Heart right ventricle (tissue), 16 donors: ENCODE measurements around the gene MTHFSD. TPM values are rescaled to one million over a fixed set of nuclear protein-coding genes. Genes with fewer than 3 reads are reported as not detected.

Experiments used
- ATAC-seq, 8 donors: fragments of 200-7000 bp; cut with Tn5 transposase; one replicate each; pipeline ENCODE4 v1.9.1; 2020; ENCODE audit warnings: mild to moderate bottlenecking in 8 of 8, moderate library complexity in 8 of 8, moderate number of reproducible peaks in 1 of 8
- DNase-seq, 2 donors: peaks; one replicate each; pipeline ENCODE4 v3.0.0-alpha.2; 2020
- H3K27ac ChIP-seq, 10 donors: fragments of 200-600 bp; sonication (generic) in 2 of 10; one replicate each; pipeline versions ENCODE4 v1.5.0 to v1.8.0; 2020 to 2022; ENCODE audit warnings: mild to moderate bottlenecking in 3 of 10
- H3K27me3 ChIP-seq, 7 donors: fragments of 200-600 bp; one replicate each; pipeline ENCODE4 v1.8.0; 2021 to 2022; ENCODE audit warnings: mild to moderate bottlenecking in 2 of 7
- H3K36me3 ChIP-seq, 9 donors: fragments of 200-600 bp; sonication (generic) in 1 of 9; one replicate each; pipeline versions ENCODE4 v1.5.0 to v1.8.0; 2020 to 2022; ENCODE audit warnings: mild to moderate bottlenecking in 2 of 9
- H3K4me1 ChIP-seq, 9 donors: fragments of 200-600 bp; sonication (generic) in 1 of 9; one replicate each; pipeline versions ENCODE4 v1.5.0 to v1.8.0; 2020 to 2022; ENCODE audit warnings: mild to moderate bottlenecking in 4 of 9
- H3K4me3 ChIP-seq, 10 donors: fragments of 200-600 bp; sonication (generic) in 2 of 10; one replicate each; pipeline versions ENCODE4 v1.5.0 to v1.8.0; 2020 to 2022; ENCODE audit warnings: mild to moderate bottlenecking in 7 of 10, moderate library complexity in 2 of 10
- H3K9me3 ChIP-seq, 11 donors: fragments of 200-600 bp in 10 of 11; sonication (generic) in 2 of 11; one replicate each; pipeline versions ENCODE4 v1.5.0 to v1.8.0; 2013 to 2022; ENCODE audit warnings: mild to moderate bottlenecking in 2 of 11, control low read depth in 1 of 11, moderate library complexity in 1 of 11
- WGBS, 2 donors: extraction: QIAGEN DNeasy Blood & Tissue Kit; methylation state at CpG; one replicate each; pipeline ENCODE4 v1.1.7; 2013; ENCODE audit warnings: inconsistent platforms in 1 of 2; 5-methylcytosine and 5-hydroxymethylcytosine counted together
- intact Hi-C, 10 donors: fragments of 100-400 bp; cut with DNase I; formaldehyde crosslinking; loops; one replicate each; pipeline versions ENCODE4 v1.11.1 to v1.14.2; 2022
- polyA plus RNA-seq, 2 donors: library from polyadenylated mRNA; stranded (reverse); fragments of 200-250 nt; gene quantifications; one replicate each; pipeline ENCODE4 v1.2.3, GENCODE V29; 2013
- total RNA-seq, 10 donors: library from RNA; stranded (reverse); fragmentation: NEBNext Ultra II Directional in 3 of 10; extraction: Animal tissue kit (Norgen Biotek cat#: 25700) in 3 of 10; gene quantifications; one replicate each; pipeline versions ENCODE4 v1.2.1 to v1.2.4, GENCODE V29; 2021 to 2023
- TF ChIP-seq, protein P1 (sequence below), 9 donors: fragments of 200-600 bp; sonication (generic) in 2 of 9; IDR thresholded peaks; one replicate each; pipeline versions ENCODE4 v1.5.0 to v1.8.0; 2021 to 2022; ENCODE audit warnings: antibody characterized with exemption in 9 of 9, mild to moderate bottlenecking in 5 of 9, moderate library complexity in 1 of 9
- donor health status: Arrhythmogenic right ventricular cardiomyopathy.
- donor health status: ischemic (EF 13 %, LVEDD 7.1; RV severe dilation, severe dysfunction).
- donor health status: healthy with polysubstance abuse.
- donor health status: DM: no; HTN: yes; CAD: no.
- donor health status: DM: no; HTN: no; CAD: no.
- donor health status: ischemic (EF 25% LVEDD 6.9; RV normal size, moderate dysfunction).
- donor health status: ischemic (EF 25% LVEDD 5.7; RV mildly dilated, moderate dysfunction).
- donor health status: healthy.
- donor health status: DM: yes; HTN: yes; CAD: no.
- donor health status: Ischemic cardiomyopathy.
- donor health status: ischemic (EF 35%, LVEDD 5.7; RV mildly dilated, moderate dysfunction).
- donor health status: nonischemic (EF 11% LVEDD 7.7; RV severe dilation, severe dysfunction).
- donor health status: DM: yes; HTN: yes; CAD: no.
- donor health status: PGD.
- donor health status: ischemic (EF 29% LVEDD 5.4; RV normal size, mild dysfunction).
- donor health status: nonischemic (EF 23%, LVEDD 6.1; RV moderate dilation, normal function).

MTHFSD gene
- total and polyA plus RNA-seq, 12 donors = 5.1 to 13.1 (median 11.3) TPM

DNA sequence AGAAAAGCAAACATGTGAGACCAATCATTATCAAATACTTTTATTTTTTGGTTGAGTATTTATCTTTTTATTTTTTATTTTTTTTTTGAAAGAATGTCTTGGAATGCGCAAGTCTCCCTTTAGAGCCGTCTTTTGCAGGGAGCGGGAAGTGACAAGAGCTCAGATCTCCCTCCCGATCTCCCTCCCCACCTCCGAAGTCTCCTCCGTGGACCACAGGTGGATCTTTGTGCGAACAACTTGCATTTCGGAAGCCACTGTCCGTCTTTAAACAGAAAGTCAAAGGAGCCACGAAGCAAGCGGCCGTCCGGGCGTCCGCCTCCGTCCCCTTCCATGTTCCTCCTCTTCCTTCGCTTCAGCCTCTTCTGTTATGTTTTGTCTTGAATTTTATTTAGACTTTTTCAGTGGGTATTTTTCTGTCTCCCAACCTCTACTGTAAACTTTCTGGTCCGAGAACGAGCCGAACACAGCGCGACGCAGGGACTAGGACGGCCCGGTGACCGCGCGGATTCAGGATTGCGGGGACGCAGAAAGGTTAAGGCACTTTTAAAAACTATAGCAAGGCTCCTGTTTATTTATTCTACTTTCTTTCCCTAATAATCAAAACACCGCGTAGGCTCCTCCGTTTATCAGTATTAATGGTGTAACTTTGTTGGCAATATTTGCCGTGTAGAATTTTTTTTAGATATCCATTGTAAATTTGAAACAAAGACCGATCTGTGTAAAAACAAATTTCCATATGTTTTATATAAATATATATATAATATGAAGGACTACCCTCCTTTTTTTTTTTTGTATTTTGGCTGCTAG is 41.4 kb downstream of the MTHFSD start:
- H3K27ac ChIP-seq = no peak overlapping the region

DNA sequence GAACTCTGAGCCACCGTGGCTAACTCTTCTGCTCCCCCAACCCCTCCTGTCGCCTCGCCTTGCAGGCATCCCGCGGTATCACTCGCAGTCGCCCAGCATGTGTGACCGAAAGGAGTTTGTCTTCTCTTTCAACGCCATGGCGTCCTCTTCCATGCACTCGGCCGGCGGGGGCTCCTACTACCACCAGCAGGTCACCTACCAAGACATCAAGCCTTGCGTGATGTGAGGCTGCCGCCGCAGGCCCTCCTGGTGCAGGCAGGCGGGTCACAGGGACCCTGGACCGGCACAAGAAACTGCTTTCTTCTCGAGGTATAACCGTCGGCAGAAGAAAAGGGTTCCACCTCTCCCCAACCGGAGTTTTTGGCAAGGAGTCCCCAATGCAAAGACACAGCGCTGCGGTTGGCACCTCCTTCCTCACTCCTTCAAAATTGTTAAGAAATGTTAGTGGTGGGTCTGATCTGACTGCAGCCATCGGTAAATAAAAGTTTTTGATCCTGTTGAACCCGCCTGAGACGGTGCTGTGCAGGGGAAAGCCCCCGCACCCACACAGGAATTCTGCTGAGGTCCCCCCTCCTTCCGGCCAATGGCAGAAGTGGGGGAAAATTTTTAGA is 42.1 kb downstream of the MTHFSD start:
- WGBS, 2 donors = 25 to 34% methylated on average over 29 of the region's 29 CpGs
- H3K27me3 ChIP-seq = peaks cover 49 to 100% (median 98%) of the 10 kb centered on the region in 7 donors
- no peaks in the 10 kb centered on the region for H3K36me3 ChIP-seq
- ATAC-seq (no peak), DNase-seq (no peak)
- TF ChIP-seq, protein P1, sequence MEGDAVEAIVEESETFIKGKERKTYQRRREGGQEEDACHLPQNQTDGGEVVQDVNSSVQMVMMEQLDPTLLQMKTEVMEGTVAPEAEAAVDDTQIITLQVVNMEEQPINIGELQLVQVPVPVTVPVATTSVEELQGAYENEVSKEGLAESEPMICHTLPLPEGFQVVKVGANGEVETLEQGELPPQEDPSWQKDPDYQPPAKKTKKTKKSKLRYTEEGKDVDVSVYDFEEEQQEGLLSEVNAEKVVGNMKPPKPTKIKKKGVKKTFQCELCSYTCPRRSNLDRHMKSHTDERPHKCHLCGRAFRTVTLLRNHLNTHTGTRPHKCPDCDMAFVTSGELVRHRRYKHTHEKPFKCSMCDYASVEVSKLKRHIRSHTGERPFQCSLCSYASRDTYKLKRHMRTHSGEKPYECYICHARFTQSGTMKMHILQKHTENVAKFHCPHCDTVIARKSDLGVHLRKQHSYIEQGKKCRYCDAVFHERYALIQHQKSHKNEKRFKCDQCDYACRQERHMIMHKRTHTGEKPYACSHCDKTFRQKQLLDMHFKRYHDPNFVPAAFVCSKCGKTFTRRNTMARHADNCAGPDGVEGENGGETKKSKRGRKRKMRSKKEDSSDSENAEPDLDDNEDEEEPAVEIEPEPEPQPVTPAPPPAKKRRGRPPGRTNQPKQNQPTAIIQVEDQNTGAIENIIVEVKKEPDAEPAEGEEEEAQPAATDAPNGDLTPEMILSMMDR (IDR thresholded peaks at IDR 0.05) = no peak
- intact Hi-C loops = loop anchor here in 2 of 10 donors (5.0 to 10.0 kb wide), 3 partner anchors 161 to 698 kb away; no protein-coding TSS in a partner anchor
- no peaks in the 10 kb centered on the region for H3K9me3 ChIP-seq
- H3K27ac ChIP-seq = no peak overlapping the region
- H3K4me1 ChIP-seq = peaks cover 9 to 53% (median 35%) of the 10 kb centered on the region in 9 donors
- no peak overlapping the region for H3K4me3 ChIP-seq

More for the DNA sequence above, 41.4 kb downstream of the MTHFSD start:
- Histone ChIP-seq H3K4me1 (peaks cover 2 to 46% (median 28%) of the 10 kb centered on the region in 9 donors), H3K9me3 (no peaks in the 10 kb centered on the region), H3K36me3 (no peaks in the 10 kb centered on the region), H3K27me3 (peaks cover 41 to 100% (median 97%) of the 10 kb centered on the region in 7 donors), H3K4me3 (no peak overlapping the region)
- 30 to 33% methylated on average over 35 of the region's 35 CpGs for WGBS, 2 donors
- DNase-seq (no peak), ATAC-seq (no peak)
- intact Hi-C loops = loop anchor here in 2 of 10 donors (5.0 to 10.0 kb wide), 3 partner anchors 161 to 699 kb away; no protein-coding TSS in a partner anchor
- TF ChIP-seq, protein P1 (IDR thresholded peaks at IDR 0.05) = no peak

DNA sequence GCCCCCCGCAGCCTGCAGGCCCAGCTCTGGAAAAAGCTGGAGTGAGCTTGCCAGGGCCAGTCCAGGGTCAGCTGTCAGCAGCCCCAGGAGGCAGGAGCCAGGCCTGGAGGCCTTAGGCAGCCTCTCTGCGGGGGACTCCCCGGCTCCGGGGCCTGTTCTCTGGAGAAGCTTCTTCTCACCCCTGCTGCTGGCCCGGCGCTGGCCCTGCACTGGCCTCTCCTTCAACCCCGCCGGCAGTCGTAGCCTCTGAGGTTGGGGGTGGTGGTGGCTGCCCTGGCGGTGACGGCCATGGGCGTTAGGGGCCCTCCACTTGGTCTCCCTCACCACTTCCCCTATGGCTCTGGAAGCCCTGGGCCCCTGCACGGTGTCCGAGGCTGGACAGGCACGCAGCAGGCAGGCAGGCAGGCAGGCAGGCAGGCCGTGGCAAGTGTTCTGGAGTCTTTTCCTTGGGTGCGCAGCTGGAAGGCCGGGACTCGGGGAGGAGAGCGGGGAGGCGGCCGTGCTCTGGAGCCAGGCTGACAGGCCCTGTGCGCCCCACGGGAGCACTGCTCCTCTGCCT is 42.7 kb downstream of the MTHFSD start:
- Histone ChIP-seq H3K4me3 (no peak overlapping the region), H3K9me3 (no peaks in the 10 kb centered on the region), H3K36me3 (no peaks in the 10 kb centered on the region), H3K27me3 (peaks cover 54 to 100% (median 98%) of the 10 kb centered on the region in 7 donors), H3K4me1 (peaks cover 10 to 54% (median 38%) of the 10 kb centered on the region in 9 donors), H3K27ac (no peak overlapping the region)
- DNase-seq = no peak
- no peak for ATAC-seq
- WGBS, 2 donors = 30 to 37% methylated on average over 24 of the region's 24 CpGs
- TF ChIP-seq, protein P1 (IDR thresholded peaks at IDR 0.05) = no peak
- intact Hi-C loops = loop anchor here in 2 of 10 donors (5.0 to 10.0 kb wide), 3 partner anchors 160 to 698 kb away; no protein-coding TSS in a partner anchor
